WTC11 (cell line): ENCODE measurements around the gene RNF181. TPM values are rescaled to one million over a fixed set of nuclear protein-coding genes. Genes with fewer than 3 reads are reported as not detected.

Experiments
- ATF2 ChIP-seq: sonication (generic); formaldehyde crosslinking; IDR thresholded peaks from 2 replicates; pipeline ENCODE4 v1.8.1; 2022; ENCODE audit warnings: low read depth, missing genetic modification reagents, borderline replicate concordance
- CREB1 ChIP-seq: sonication (generic); formaldehyde crosslinking; IDR thresholded peaks from 2 replicates; pipeline ENCODE4 v1.8.0; 2023; ENCODE audit warnings: mild to moderate bottlenecking, missing genetic modification reagents
- CTCF ChIP-seq: fragments of 200-600 bp; IDR thresholded peaks from 2 replicates; pipeline ENCODE4 v1.8.0; 2022; ENCODE audit warnings: antibody characterized with exemption
- E2F4 ChIP-seq: sonication (generic); formaldehyde crosslinking; IDR thresholded peaks from 2 replicates; pipeline ENCODE4 v1.8.1; 2022; ENCODE audit warnings: low read depth, mild to moderate bottlenecking, moderate library complexity, missing genetic modification reagents, borderline replicate concordance
- EMX1 ChIP-seq: fragments of 250-450 bp; sonication (Bioruptor Pico); IDR thresholded peaks from 2 replicates; pipeline ENCODE4 v1.8.0; 2021; ENCODE audit warnings: mild to moderate bottlenecking
- ERG ChIP-seq: fragments of 250-450 bp; sonication (Bioruptor Pico); IDR thresholded peaks from 2 replicates; pipeline ENCODE4 v1.8.0; 2021; ENCODE audit warnings: mild to moderate bottlenecking
- ESRRA ChIP-seq: sonication (generic); formaldehyde crosslinking; IDR thresholded peaks from 2 replicates; pipeline ENCODE4 v1.8.1; 2022; ENCODE audit warnings: mild to moderate bottlenecking, missing genetic modification reagents, borderline replicate concordance
- FOXP1 ChIP-seq: sonication (generic); formaldehyde crosslinking; IDR thresholded peaks from 2 replicates; pipeline ENCODE4 v1.8.0; 2022; ENCODE audit warnings: missing genetic modification reagents, mild to moderate bottlenecking, moderate library complexity, borderline replicate concordance
- GRHL2 ChIP-seq: fragments of 250-450 bp; sonication (Bioruptor Pico); IDR thresholded peaks from 2 replicates; pipeline ENCODE4 v1.8.0; 2022; ENCODE audit warnings: mild to moderate bottlenecking, moderate library complexity; ENCODE audit not compliant: insufficient replicate concordance, severe bottlenecking
- HMGA2 ChIP-seq: fragments of 250-450 bp; sonication (Bioruptor Pico); IDR thresholded peaks from 2 replicates; pipeline ENCODE4 v1.4.0; 2021; ENCODE audit warnings: mild to moderate bottlenecking, moderate library complexity
- IRF1 ChIP-seq: sonication (generic); formaldehyde crosslinking; IDR thresholded peaks from 2 replicates; pipeline ENCODE4 v1.8.0; 2023; ENCODE audit warnings: missing genetic modification reagents
- NFATC4 ChIP-seq: fragments of 250-450 bp; sonication (Bioruptor Pico); IDR thresholded peaks from 2 replicates; pipeline ENCODE4 v1.9.0; 2021; ENCODE audit warnings: mild to moderate bottlenecking
- NR2C2 ChIP-seq: sonication (generic); formaldehyde crosslinking; IDR thresholded peaks from 2 replicates; pipeline ENCODE4 v1.8.0; 2022; ENCODE audit warnings: mild to moderate bottlenecking, missing genetic modification reagents
- OVOL2 ChIP-seq: fragments of 250-450 bp; sonication (Bioruptor Pico); IDR thresholded peaks from 2 replicates; pipeline ENCODE4 v1.9.0; 2021; ENCODE audit warnings: mild to moderate bottlenecking, borderline replicate concordance
- RORB ChIP-seq: fragments of 250-450 bp; sonication (Bioruptor Pico); IDR thresholded peaks from 2 replicates; pipeline ENCODE4 v1.9.0; 2021; ENCODE audit warnings: mild to moderate bottlenecking
- SMAD4 ChIP-seq: sonication (generic); formaldehyde crosslinking; IDR thresholded peaks from 2 replicates; pipeline ENCODE4 v1.8.0; 2022; ENCODE audit warnings: mild to moderate bottlenecking, missing genetic modification reagents
- SP1 ChIP-seq: sonication (generic); formaldehyde crosslinking; conservative IDR thresholded peaks from 2 replicates; pipeline ENCODE4 v1.8.1; 2022; ENCODE audit warnings: missing genetic modification reagents
- TEAD4 ChIP-seq: sonication (generic); formaldehyde crosslinking; IDR thresholded peaks from 2 replicates; pipeline ENCODE4 v1.8.0; 2022; ENCODE audit warnings: mild to moderate bottlenecking, missing genetic modification reagents
- ZNF416 ChIP-seq: fragments of 250-450 bp; sonication (Bioruptor Pico); IDR thresholded peaks from 2 replicates; pipeline ENCODE4 v1.9.0; 2021; ENCODE audit warnings: mild to moderate bottlenecking, inconsistent platforms
- ZNF671 ChIP-seq: fragments of 250-450 bp; sonication (Bioruptor Pico); IDR thresholded peaks from 2 replicates; pipeline ENCODE4 v1.8.0; 2021; ENCODE audit warnings: mild to moderate bottlenecking
- total RNA-seq: library from RNA; stranded (reverse); gene quantifications from 3 replicates; pipeline ENCODE4 v1.2.3, GENCODE V29; 2021
- TF ChIP-seq, protein P1 (sequence below): fragments of 250-450 bp; sonication (Bioruptor Pico); IDR thresholded peaks from 2 replicates; pipeline ENCODE4 v1.9.0; 2021; ENCODE audit warnings: mild to moderate bottlenecking
- TF ChIP-seq, protein P2 (sequence below): sonication (generic); formaldehyde crosslinking; IDR thresholded peaks from 2 replicates; pipeline ENCODE4 v1.8.1; 2023; ENCODE audit warnings: mild to moderate bottlenecking, missing genetic modification reagents, moderate library complexity
- TF ChIP-seq, protein P3 (sequence below): sonication (generic); formaldehyde crosslinking; conservative IDR thresholded peaks from 2 replicates; pipeline ENCODE4 v1.8.1; 2022; ENCODE audit warnings: mild to moderate bottlenecking, missing genetic modification reagents
- TF ChIP-seq, protein P4 (sequence below): sonication (generic); formaldehyde crosslinking; IDR thresholded peaks from 2 replicates; pipeline ENCODE4 v1.8.0; 2022; ENCODE audit warnings: missing genetic modification reagents

RNF181 gene
- total RNA-seq, 1 experiment from 2014 or later, result 95.4 TPM

DNA sequence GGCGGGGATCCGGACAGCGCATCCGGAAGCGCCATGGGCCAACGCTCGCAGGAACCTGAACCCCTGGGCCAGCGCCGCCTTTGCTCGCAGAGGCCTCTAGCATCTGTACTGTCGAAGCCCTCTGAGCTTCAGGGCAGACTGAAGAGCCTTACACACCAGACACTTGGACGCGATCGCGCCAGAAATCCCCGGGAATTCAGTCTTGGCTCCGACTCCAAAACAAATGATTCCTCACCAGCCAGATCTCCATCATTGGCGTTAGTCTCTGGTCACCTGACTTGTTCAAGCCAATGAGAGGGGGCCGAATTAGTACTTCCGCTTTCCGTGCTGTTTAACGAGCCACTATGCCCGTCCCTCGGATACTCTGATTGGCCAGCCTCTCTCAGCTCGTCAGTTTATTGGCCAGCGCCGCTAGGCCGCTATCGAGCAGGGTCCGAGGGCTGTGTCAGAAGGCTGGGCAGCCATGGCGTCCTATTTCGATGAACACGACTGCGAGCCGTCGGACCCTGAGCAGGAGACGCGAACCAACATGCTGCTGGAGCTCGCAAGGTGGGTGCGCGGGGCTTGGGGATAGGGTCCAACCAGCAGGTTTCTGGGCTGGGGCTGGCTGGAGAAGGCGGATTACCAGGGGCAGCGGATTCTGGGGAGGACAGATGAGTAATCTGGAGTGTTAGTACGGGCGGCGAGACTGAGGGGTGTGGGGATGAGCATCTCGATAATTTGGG lies at the start of gene RNF181 (continued):
- TF ChIP-seq, protein P1, sequence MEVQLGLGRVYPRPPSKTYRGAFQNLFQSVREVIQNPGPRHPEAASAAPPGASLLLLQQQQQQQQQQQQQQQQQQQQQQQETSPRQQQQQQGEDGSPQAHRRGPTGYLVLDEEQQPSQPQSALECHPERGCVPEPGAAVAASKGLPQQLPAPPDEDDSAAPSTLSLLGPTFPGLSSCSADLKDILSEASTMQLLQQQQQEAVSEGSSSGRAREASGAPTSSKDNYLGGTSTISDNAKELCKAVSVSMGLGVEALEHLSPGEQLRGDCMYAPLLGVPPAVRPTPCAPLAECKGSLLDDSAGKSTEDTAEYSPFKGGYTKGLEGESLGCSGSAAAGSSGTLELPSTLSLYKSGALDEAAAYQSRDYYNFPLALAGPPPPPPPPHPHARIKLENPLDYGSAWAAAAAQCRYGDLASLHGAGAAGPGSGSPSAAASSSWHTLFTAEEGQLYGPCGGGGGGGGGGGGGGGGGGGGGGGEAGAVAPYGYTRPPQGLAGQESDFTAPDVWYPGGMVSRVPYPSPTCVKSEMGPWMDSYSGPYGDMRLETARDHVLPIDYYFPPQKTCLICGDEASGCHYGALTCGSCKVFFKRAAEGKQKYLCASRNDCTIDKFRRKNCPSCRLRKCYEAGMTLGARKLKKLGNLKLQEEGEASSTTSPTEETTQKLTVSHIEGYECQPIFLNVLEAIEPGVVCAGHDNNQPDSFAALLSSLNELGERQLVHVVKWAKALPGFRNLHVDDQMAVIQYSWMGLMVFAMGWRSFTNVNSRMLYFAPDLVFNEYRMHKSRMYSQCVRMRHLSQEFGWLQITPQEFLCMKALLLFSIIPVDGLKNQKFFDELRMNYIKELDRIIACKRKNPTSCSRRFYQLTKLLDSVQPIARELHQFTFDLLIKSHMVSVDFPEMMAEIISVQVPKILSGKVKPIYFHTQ (CRISPR knock-in tag), result no peak
- TF ChIP-seq IRF1 (CRISPR knock-in tag), result no peak
- TF ChIP-seq, protein P2, sequence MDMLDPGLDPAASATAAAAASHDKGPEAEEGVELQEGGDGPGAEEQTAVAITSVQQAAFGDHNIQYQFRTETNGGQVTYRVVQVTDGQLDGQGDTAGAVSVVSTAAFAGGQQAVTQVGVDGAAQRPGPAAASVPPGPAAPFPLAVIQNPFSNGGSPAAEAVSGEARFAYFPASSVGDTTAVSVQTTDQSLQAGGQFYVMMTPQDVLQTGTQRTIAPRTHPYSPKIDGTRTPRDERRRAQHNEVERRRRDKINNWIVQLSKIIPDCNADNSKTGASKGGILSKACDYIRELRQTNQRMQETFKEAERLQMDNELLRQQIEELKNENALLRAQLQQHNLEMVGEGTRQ (CRISPR knock-in tag), result peak; percentile 95
- no peak for TF ChIP-seq SMAD4
- no peak; the same call in 1 of the 2 replicates for TF ChIP-seq SP1 (CRISPR knock-in tag)
- no peak for TF ChIP-seq OVOL2 (CRISPR knock-in tag)
- TF ChIP-seq NFATC4 (CRISPR knock-in tag), result no peak
- TF ChIP-seq, protein P3, sequence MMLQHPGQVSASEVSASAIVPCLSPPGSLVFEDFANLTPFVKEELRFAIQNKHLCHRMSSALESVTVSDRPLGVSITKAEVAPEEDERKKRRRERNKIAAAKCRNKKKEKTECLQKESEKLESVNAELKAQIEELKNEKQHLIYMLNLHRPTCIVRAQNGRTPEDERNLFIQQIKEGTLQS, result no peak
- TF ChIP-seq ZNF416 (CRISPR knock-in tag), result no peak
- TF ChIP-seq ZNF671 (CRISPR knock-in tag), result no peak
- no peak for TF ChIP-seq ERG (CRISPR knock-in tag)
- TF ChIP-seq FOXP1 (CRISPR knock-in tag), result no peak; the same call in 1 of the 2 replicates
- TF ChIP-seq TEAD4 (CRISPR knock-in tag), result no peak
- no peak for TF ChIP-seq RORB (CRISPR knock-in tag)
- TF ChIP-seq GRHL2 (CRISPR knock-in tag), result no peak
- TF ChIP-seq, protein P4, sequence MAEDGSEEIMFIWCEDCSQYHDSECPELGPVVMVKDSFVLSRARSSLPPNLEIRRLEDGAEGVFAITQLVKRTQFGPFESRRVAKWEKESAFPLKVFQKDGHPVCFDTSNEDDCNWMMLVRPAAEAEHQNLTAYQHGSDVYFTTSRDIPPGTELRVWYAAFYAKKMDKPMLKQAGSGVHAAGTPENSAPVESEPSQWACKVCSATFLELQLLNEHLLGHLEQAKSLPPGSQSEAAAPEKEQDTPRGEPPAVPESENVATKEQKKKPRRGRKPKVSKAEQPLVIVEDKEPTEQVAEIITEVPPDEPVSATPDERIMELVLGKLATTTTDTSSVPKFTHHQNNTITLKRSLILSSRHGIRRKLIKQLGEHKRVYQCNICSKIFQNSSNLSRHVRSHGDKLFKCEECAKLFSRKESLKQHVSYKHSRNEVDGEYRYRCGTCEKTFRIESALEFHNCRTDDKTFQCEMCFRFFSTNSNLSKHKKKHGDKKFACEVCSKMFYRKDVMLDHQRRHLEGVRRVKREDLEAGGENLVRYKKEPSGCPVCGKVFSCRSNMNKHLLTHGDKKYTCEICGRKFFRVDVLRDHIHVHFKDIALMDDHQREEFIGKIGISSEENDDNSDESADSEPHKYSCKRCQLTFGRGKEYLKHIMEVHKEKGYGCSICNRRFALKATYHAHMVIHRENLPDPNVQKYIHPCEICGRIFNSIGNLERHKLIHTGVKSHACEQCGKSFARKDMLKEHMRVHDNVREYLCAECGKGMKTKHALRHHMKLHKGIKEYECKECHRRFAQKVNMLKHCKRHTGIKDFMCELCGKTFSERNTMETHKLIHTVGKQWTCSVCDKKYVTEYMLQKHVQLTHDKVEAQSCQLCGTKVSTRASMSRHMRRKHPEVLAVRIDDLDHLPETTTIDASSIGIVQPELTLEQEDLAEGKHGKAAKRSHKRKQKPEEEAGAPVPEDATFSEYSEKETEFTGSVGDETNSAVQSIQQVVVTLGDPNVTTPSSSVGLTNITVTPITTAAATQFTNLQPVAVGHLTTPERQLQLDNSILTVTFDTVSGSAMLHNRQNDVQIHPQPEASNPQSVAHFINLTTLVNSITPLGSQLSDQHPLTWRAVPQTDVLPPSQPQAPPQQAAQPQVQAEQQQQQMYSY, result no peak
- TF ChIP-seq ATF2 (CRISPR knock-in tag), result no peak
- no peak for TF ChIP-seq ESRRA
- no peak for TF ChIP-seq CREB1 (CRISPR knock-in tag)
- TF ChIP-seq E2F4 (CRISPR knock-in tag), result no peak
- no peak for TF ChIP-seq NR2C2
- no peak for TF ChIP-seq HMGA2 (CRISPR knock-in tag)
- TF ChIP-seq CTCF, result no peak
- TF ChIP-seq EMX1 (CRISPR knock-in tag), result no peak
